H1 (cell line): Measurements from ENCODE around the gene ST3GAL2. TPM values are rescaled to one million over a fixed set of nuclear protein-coding genes. Genes with fewer than 3 reads are reported as not detected.

ENCODE experiments used
- ASH2L ChIP-seq: fragments of 200-600, 300-600 bp; sonication (generic); IDR thresholded peaks from one replicate; pipeline ENCODE4 v1.7.1; 2017; ENCODE audit warnings: low read length
- BRCA1 ChIP-seq: IDR thresholded peaks from 2 replicates; pipeline ENCODE4 v1.6.1; 2012; ENCODE audit warnings: low read depth, low read length, improper control_type of control experiment
- CBX5 ChIP-seq: fragments of 300-800, 300-1000 bp; sonication (generic); IDR thresholded peaks from 2 replicates; pipeline ENCODE4 v1.7.1; 2016; ENCODE audit warnings: antibody characterized with exemption, low read length, low read depth
- CREB1 ChIP-seq: IDR thresholded peaks from 2 replicates; pipeline ENCODE4 v1.6.1; 2012; ENCODE audit warnings: inconsistent platforms
- HDAC2 ChIP-seq, 2 experiments: fragments of 300-600 bp in 1 of 2; sonication (generic) in 1 of 2; IDR thresholded peaks; 2 replicates each; pipeline ENCODE4 v1.6.1; 2011 to 2012; ENCODE audit warnings: low read depth in 2 of 2, low read length in 2 of 2, mild to moderate bottlenecking in 2 of 2, moderate library complexity in 2 of 2, borderline replicate concordance in 1 of 2, inconsistent platforms in 1 of 2
- HDAC6 ChIP-seq: IDR thresholded peaks from one replicate; pipeline ENCODE4 v1.7.1; 2012; ENCODE audit warnings: low read depth, mild to moderate bottlenecking, inconsistent platforms, low read length, moderate library complexity
- KDM1A ChIP-seq: fragments of 200-600, 300-600 bp; sonication (generic); IDR thresholded peaks from 2 replicates; pipeline ENCODE4 v1.7.1; 2016; ENCODE audit warnings: mild to moderate bottlenecking, low read length, borderline replicate concordance
- POLR2A ChIP-seq, 2 experiments: IDR thresholded peaks; 1 replicate in 1 of 2; 2 replicates in 1 of 2; pipeline ENCODE4 v1.6.1; 2011; ENCODE audit warnings: low read depth in 2 of 2, low read length in 2 of 2, mild to moderate bottlenecking in 2 of 2; ENCODE audit errors: control extremely low read depth in 1 of 2
- RAD21 ChIP-seq, 2 experiments: IDR thresholded peaks in 1 of 2; conservative IDR thresholded peaks in 1 of 2; 2 replicates each; pipeline ENCODE4 v1.6.1; 2011; ENCODE audit warnings: low read depth in 2 of 2, low read length in 2 of 2, improper control_type of control experiment in 1 of 2, inconsistent platforms in 1 of 2, mild to moderate bottlenecking in 1 of 2, moderate library complexity in 1 of 2
- RBBP5 ChIP-seq: IDR thresholded peaks from 2 replicates; pipeline ENCODE4 v1.7.1; 2012; ENCODE audit warnings: low read depth, mild to moderate bottlenecking, inconsistent platforms, low read length, moderate library complexity, borderline replicate concordance
- SIN3A ChIP-seq, 2 experiments: IDR thresholded peaks in 1 of 2; conservative IDR thresholded peaks in 1 of 2; 2 replicates each; pipeline ENCODE4 v1.6.1; 2011 to 2012; ENCODE audit warnings: low read length in 2 of 2, improper control_type of control experiment in 1 of 2, low read depth in 1 of 2, mild to moderate bottlenecking in 1 of 2
- SIX5 ChIP-seq: IDR thresholded peaks from 2 replicates; pipeline ENCODE4 v1.6.1; 2011; ENCODE audit warnings: mild to moderate bottlenecking, low read depth, low read length
- SP1 ChIP-seq: IDR thresholded peaks from 2 replicates; pipeline ENCODE4 v1.6.1; 2011; ENCODE audit warnings: low read depth, low read length
- SRF ChIP-seq: IDR thresholded peaks from 2 replicates; pipeline ENCODE4 v1.6.1; 2011; ENCODE audit warnings: mild to moderate bottlenecking, low read depth, low read length, moderate library complexity
- TAF1 ChIP-seq: IDR thresholded peaks from 2 replicates; pipeline ENCODE4 v1.6.1; 2011; ENCODE audit warnings: mild to moderate bottlenecking, low read depth, low read length
- TEAD4 ChIP-seq: IDR thresholded peaks from 2 replicates; pipeline ENCODE4 v1.6.1; 2012; ENCODE audit warnings: low read depth, low read length, inconsistent platforms, mixed read lengths
- polyA plus RNA-seq, 7 experiments: library from polyadenylated mRNA; depleted of rRNA in 3 of 7; stranded (reverse) in 5 of 7; unstranded in 2 of 7; fragments of >200 nt in 5 of 7; fragments of 200-250 nt in 2 of 7; gene quantifications; 1 replicate in 5 of 7; 2 replicates in 1 of 7; 4 replicates in 1 of 7; pipeline versions ENCODE4 v1.2.1 to v1.2.3, GENCODE V29; 2011 to 2013; ENCODE audit warnings: missing spikeins in 2 of 7, mixed read lengths in 2 of 7
- total RNA-seq: library from RNA; stranded (reverse); fragmentation: NEBNext Ultra II Directional; extraction: Animal tissue kit (Norgen Biotek cat#: 25700); gene quantifications from 2 replicates; pipeline ENCODE4 v1.2.1, GENCODE V29; 2021
- TF ChIP-seq, protein P1 (sequence below): IDR thresholded peaks from 2 replicates; pipeline ENCODE4 v1.6.1; 2012; ENCODE audit warnings: inconsistent platforms
- TF ChIP-seq, protein P2 (sequence below): IDR thresholded peaks from 2 replicates; pipeline ENCODE4 v1.6.1; 2012; ENCODE audit warnings: inconsistent platforms
- TF ChIP-seq, protein P3 (sequence below): IDR thresholded peaks from 2 replicates; pipeline ENCODE4 v1.6.1; 2011; ENCODE audit warnings: low read length, improper control_type of control experiment
- TF ChIP-seq, protein P4 (sequence below): IDR thresholded peaks from 2 replicates; pipeline ENCODE4 v1.6.1; 2011; ENCODE audit warnings: low read depth, mild to moderate bottlenecking, low read length; ENCODE audit not compliant: insufficient read depth

The ST3GAL2 gene
- total and polyA plus RNA-seq, 2 of the 8 experiments (the other 6 are each of a cell fraction or from before 2014, with no cell fraction given), result 14.4 to 39.7 TPM

DNA sequence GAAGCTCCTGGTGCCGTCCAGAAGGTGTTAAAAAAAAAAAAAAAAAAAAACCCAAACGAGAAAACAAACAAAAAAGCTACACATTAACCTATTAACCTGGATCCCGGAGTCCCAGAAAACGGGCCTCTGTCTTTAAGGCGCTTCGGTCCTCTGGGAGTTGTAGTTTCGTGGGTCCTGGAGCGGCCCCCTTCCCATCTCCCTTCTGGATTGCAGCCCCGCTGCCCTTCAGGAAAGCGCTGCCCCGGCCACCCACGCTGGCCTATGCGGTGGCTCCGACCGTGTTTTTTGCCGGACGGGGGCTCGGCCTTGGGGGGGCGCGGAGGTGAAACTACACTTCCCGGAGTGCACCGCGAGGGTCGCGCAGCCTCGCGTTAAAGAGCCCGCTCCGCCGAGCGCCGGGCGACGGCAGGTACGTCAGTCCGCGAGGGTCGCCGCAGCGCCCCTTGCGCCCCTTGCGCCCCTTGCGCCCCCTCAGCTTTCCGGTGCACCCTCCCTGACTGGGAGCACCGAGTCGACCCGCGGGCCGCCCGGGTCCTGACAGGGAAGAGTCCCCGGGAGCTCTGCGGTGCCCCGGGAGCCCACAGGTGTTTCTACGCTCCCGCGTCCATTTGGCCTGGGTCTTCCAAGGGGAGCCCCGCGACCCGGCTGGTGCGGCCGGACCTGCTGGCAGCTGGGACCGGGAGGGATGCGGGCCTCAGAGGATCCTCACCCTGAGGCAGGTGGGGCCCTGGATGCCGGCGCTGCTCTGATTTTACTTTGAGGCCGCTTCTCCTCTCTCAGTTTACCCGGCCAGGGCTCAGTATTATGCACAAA lies 15.5 kb upstream of the ST3GAL2 start, which contains the start of gene FCSK (continued):
- TF ChIP-seq ASH2L (peak; percentile 46), CBX5 (no peak), CREB1 (peak; percentile 97), HDAC6 (no peak), SP1 (no peak), SIX5 (peak; percentile 71), HDAC2 (IDR thresholded peaks at IDR 0.05; ENCODE audit: borderline replicate concordance in 1 of 2, low read depth in 2 of 2, low read length in 2 of 2) (0 out of 4 replicates have a peak, but pooled peaks of 1 of the 2 experiments have one; percentile 28), POLR2A (IDR thresholded peaks at IDR 0.05; ENCODE audit: control extremely low read depth in 1 of 2, low read depth in 2 of 2, low read length in 2 of 2) (peak in 1 of 2 experiments; percentile 57; a peak in 2 of 3 replicates), RAD21 (IDR thresholded peaks at IDR 0.05 in 1 of 2, conservative IDR thresholded peaks at IDR 0.05 in 1 of 2; ENCODE audit: low read depth in 2 of 2, low read length in 2 of 2) (peak in 1 of 2 experiments; percentile 36; a peak in 2 of 4 replicates), TEAD4 (no peak; the same call in 1 of the 2 replicates), KDM1A (peak; percentile 14; the same call in 1 of the 2 replicates), TAF1 (peak; percentile 38), BRCA1 (peak; percentile 43; the same call in 1 of the 2 replicates), RBBP5 (no peak), SRF (peak; percentile 61), SIN3A (conservative IDR thresholded peaks at IDR 0.05 in 1 of 2, IDR thresholded peaks at IDR 0.05 in 1 of 2; ENCODE audit: low read depth in 1 of 2, low read length in 2 of 2) (peak; percentile 4 to 22; a peak in 1 of 4 replicates)
- TF ChIP-seq, protein P1, sequence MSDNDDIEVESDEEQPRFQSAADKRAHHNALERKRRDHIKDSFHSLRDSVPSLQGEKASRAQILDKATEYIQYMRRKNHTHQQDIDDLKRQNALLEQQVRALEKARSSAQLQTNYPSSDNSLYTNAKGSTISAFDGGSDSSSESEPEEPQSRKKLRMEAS, result peak; percentile 77
- TF ChIP-seq, protein P2, sequence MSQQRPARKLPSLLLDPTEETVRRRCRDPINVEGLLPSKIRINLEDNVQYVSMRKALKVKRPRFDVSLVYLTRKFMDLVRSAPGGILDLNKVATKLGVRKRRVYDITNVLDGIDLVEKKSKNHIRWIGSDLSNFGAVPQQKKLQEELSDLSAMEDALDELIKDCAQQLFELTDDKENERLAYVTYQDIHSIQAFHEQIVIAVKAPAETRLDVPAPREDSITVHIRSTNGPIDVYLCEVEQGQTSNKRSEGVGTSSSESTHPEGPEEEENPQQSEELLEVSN, result no peak
- TF ChIP-seq, protein P3, sequence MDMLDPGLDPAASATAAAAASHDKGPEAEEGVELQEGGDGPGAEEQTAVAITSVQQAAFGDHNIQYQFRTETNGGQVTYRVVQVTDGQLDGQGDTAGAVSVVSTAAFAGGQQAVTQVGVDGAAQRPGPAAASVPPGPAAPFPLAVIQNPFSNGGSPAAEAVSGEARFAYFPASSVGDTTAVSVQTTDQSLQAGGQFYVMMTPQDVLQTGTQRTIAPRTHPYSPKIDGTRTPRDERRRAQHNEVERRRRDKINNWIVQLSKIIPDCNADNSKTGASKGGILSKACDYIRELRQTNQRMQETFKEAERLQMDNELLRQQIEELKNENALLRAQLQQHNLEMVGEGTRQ, result no peak
- TF ChIP-seq, protein P4, sequence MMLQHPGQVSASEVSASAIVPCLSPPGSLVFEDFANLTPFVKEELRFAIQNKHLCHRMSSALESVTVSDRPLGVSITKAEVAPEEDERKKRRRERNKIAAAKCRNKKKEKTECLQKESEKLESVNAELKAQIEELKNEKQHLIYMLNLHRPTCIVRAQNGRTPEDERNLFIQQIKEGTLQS, result peak; percentile 87
